ENCODE results near the gene NKD2.

The NKD2 gene

DNA sequence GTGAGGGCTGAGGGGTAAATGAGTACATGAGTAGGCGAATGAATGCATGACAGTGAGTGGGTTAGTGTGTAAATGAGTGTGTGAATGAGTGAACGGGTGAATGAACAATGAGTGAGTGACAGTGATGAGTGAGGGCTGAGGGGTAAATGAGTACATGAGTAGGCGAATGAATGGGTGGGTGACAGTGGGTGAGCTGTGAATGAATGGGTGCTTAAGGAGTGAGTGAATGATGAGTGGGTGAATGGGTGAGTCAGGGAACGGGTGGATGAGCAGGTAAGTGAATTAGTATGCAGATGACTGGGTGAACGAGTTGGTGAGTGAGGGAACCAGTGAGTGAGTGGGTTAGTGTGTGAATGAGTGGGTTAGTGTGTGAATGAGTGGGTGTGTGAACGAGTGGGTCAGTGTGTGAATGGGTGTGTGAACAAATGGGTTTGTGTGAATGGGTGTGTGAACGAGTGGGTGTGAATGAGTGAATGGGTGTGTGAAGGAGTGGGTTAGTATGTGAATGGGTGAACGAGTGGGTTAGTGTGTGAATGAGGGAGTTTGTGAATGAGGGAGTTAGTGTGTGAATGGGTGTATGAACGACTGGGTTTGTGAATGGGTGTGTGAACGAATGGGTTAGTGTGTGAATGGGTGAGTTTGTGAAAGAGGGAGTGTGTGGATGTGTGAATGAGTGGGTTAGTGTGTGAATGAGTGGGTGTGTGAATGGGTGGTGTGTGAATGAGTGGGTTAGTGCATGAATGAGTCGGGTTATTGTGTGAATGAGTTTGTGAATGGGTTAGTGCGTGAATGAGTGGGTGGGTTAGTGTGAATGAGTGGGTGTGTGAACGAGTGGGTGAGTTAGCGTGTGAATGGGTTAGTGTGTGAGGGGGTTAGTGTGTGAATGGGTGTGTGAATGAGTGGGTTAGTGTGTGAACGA lies 32.9 kb downstream of the NKD2 start:
- peak in 16 of 56 donors; percentile 5 to 78 (median 30) for DNase-seq

DNA sequence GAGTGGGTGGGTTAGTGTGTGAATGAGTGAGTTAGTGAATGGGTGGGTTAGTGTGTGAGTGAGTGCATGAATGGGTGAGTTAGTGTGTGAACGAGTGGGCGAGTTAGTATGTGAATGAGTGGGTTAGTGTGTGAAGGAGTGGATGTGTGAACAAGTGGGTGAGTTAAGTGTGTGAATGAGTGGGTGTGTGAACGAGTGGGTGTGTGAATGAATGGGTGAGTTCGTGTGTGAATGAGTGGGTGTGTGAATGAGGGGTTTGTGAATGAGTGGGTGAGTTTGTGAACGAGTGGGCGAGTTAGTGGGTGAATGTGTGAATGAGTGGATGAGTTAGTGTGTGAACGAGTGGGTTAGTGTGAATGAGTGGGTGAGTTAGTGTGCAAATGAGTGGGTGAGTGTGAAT lies 34.0 kb downstream of the NKD2 start:
- no peak for DNase-seq

DNA sequence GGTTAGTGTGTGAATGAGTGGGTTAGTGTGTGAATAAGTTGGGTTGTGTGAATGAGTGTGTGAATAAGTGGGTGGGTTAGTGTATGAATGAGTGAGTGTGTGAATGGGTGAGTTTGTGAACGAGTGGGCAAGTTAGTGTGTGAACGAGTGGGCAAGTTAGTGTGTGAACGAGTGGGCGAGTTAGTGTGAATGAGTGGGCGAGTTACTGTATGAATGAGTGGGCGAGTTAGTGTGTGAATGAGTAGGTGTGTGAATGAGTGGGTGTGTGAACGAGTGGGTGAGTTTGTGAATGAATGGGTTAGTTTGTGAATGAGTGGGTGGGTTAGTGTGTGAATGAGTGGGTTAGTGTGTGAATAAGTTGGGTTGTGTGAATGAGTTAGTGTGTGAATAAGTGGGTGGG lies 34.7 kb downstream of the NKD2 start:
- no peak for DNase-seq

DNA sequence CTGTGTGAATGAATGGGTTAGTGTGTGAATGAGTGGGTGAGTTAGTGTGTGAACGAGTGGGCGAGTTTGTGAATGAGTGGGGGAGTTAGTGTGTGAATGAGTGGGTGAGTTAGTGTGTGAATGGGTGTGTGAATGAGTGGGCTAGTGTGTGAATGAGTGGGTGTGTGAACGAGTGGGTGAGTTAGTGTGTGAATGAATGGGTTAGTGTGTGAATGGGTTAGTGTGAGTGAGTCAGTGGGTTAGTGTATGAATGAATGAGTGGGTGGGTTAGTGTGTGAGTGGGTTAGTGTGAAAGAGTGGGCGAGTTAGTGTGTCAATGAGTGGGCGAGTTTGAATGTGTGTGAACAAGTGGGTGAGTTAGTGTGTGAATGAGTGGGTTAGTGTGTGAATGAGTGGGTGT lies 35.5 kb downstream of the NKD2 start:
- peak in 1 of 56 donors; percentile 15 for DNase-seq

DNA sequence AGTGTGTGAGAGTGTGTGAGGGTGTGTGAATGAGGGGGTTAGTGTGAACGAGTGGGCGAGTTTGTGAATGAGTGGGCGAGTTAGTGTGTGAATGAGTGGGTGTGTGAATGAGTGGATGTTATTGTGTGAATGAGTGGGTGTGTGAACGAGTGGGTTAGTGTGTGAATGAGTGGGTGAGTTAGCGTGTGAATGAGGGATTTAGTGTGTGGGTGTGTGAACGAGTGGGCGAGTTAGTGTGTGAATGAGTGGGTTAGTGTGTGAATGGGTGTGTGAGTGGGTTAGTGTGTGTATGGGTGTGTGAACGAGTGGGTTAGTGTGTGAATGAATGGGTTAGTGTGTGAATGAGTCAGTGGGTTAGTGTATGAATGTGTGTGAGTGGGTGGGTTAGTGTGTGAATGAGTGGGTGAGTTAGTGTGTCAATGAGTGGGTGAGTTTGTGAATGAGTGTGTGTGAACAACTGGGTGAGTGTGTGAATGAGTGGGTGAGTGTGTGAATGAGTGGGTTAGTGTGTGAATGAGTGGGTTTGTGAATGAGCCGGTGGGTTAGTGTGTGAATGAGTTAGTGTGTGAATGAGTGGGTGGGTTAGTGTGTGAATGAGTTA lies 37.5 kb downstream of the NKD2 start:
- DNase-seq: no peak

DNA sequence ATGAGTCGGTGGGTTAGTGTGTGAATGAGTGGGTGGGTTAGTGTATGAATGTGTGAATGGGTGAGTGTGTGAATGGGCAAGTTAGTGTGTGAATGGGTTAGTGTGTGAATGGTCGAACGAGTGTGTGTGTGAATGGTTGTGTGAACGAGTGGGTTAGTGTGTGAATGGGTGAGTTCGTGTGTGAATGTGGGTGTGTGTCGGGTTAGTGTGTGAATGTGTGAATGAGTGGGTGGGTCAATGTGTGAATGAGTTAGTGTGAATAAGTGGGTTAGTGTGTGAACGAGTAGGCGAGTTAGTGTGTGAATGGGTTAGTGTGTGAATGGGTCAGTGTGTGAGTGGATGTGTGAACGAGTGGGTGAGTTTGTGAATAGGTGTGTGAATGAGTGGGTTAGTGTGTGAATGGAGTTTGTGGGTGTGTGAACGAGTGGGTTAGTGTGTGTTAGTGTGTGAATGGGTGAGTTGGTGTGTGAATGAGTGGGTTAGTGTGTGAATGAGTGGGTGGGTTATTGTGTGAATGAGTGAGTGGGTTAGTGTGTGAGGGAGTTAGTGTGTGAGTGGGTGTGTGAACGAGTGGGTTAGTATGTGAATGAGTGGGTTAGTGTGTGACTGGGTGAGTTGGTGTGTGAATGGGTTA lies 38.8 kb downstream of the NKD2 start:
- no peak for DNase-seq

DNA sequence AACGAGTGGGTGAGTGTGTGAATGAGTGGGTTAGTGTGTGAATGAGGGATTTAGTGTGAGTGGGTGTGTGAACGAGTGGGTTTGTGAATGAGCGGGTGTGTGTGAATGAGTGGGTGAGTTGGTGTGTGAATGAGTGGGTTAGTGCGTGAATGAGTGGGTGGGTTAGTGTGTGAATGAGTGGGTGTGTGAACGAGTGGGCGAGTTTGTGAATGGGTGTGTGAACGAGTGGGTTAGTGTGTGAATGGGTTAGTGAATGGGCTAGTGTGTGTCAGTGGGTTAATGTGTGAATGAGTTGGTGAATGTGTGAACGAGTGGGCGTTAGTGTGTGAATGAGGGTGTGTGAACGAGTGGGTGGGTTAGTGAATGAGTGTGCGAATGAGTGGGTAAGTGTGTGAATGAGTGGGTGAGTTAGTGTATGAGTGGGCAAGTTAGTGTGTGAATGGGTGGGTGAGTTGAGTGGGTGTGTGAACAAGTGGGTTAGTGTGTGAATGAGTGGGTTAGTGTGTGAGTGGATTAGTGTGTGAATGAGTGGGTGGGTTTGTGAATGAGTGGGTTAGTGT lies 39.6 kb downstream of the NKD2 start:
- DNase-seq: peak in 1 of 56 donors; percentile 11

DNA sequence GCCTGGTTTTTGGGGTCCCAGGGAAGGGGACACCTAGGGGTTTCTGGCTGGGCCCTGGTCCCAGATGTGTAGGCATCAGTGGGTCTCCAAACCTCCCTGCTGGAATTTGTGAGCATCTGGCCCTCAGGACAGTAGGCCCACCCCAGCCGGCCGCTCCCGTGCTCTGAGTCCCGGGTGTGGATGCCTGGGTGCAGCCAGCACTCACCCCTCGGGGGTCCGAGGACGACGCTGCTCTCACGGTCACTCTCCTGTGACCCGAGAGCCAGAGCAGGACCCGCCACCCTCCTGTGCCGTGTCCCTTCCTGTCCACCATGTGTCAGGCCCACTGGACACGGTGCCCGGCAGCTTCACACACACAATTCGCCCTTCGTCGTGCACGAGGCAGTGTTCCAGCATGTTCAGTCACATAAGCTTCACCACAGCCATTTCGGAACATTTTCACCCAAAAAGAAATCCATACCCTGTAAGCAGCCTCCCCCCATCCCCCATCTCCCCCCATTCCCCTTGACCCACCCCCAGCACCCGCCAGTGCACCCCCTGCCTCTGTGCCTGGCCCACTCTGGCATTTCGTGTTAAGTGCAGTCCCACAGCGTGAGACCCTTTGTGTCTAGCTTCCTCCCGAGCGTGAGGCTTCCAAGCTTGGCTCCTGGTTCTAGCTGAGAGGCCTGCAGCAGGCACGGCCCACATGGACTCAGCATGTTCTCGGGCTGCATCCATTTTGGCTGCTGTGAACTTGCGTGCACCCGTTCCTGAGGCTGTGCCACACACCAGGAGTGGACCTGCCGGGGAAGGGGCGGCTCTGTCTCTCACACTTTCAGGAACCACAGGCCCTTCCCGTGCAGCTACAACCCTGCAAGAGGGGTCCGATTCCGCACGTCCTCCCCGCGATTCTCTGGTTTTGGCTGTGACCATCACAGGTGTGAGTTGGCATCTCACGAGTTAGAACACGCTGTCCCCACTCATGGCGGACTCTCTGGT lies 40.5 kb downstream of the NKD2 start:
- no peak for DNase-seq

DNA sequence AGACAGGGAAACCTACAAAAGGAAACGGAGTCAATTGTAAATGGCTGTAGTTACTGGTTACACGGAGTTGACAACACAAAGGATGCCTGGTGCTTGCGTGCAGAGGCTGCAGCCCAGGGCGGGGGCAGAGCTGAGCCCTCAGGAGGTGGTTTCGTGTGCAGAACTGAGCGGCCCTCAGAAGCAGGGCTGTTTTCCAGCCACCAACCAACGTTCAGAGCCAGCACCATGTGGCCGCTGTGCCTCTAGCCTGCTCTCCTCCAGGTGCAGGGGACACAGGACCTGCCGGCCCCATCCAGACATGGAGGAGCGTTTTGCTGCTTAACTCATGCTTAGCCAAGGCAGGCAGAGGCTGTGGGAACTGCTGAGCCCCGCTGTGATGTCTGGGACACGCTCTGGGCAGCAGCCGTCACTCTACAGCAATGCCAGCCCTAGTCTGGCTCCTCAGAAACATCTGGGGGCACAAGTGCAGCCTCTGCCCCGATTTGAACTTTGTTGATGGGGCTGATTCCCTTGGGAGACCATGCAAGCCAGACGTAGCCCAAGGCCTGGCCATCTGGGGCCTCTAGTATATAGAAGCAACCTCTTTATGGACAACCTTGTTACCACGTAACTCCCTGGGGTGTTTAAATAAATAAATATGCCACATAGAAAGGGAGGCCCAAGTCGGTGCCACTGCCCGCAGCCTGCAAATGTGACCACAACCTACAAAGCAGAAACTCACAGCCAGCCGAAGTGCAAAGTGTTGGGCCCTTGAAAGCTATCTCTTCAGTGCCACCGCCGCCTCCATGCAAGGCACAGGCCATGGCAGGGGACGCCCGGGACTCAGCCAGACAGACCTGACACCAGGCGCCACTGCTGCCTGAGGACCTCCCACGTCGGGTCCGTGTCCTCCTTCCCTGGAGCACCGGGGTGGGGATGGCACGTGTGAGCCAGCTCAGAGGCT lies 42.1 kb downstream of the NKD2 start:
- DNase-seq: no peak

DNA sequence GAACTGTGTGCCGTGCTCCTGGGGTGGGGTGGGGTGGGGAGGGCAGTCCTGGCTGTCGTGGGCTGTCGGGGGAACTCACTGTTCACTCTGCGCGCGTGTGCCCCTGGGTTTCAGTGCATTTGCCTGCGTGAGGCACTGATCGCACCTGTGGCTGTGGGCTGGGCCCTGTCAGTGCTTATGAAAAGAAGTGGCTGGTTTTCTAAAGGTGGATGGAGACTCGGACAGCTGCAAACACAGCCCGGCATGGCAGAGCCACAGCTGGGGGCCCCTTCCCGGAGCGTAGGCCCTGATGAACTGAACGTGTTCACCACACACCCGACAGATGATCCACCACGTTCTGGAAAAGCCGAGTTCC lies 42.7 kb downstream of the NKD2 start:
- DNase-seq: no peak

DNA sequence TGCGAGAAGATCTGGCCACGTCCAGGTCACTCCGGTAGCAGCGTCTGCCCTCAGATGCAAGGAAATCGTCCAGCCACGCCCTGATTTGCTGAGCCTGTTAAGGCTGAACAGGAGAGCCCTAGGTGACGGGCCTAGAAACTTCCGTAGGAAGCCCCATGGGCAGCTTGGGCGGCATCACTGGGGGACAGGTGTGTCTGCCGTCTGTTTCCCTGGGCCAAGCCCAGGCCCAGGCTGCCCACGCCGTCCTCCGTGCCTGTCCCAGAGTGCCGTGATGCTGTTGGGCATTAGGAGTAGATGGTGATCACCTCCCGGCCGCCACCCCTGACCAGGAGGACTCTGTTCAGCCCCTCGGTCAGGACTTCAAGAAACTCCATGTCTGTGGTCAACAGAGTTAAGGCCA lies 43.5 kb downstream of the NKD2 start:
- no peak for DNase-seq

DNA sequence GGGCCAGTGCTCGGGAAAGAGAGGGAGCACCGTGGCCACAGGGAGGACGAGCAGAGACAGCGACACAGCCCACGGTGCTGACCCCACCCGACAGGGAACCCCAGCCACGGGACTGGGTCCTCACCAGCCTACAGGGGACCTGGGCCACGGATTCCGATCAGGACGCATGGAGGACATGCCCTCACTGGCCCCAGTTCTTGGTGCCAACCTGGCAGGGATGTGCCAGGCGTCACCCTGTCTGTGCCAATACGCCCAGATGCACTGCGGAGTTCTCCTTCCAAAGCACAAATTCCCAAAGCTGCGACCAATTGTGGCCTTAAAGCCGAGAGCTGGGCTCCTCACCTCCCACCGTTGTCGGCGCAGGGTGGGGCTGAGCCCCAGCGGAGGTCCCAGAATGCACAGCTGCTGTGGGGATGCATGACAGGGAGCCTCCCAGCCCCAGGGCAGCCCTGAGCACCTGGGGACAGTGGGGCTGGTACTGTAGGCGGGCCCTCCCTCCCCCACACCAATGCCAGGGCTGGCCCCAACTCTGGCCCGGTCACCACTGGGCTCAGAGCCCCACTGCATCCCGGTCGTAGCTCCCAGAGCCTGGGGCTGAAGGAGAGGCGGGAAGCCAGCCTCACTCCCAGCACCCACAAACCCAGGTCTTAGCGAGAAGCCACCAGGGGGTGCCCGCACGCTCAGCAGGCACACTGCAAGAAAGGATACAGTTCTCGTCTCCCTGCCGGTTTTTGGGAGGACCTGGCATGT lies 44.2 kb downstream of the NKD2 start:
- DNase-seq: no peak

DNA sequence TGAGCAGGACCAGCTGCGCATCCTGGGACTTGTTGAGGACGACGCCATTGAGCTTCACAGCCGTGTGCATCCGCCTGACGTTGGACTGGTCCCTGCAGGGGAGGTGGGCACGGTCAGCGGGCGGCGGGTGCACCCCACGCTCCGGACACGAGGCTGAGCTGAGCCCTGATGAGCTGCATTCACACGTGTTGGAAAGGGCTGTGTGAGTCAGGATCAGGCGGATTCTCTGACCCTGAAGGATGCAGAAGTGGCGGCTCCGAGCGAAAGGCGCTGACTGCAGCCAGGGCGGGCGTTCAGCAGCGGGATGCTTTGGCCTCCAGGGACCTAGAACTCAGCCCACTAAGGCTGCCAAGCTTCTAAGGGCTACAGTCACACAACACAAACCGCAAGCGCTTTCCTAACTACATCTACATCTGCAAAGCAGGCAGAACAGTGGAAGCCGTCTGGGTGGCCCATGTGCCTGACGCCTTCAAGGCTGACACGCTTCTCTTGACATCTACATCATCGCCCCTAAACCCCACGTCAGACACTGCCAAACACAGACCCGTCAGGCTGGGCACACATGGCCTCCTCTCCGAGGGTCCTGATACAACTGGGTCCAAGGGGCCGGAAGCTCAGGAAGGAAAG lies 44.9 kb downstream of the NKD2 start:
- DNase-seq: no peak

DNA sequence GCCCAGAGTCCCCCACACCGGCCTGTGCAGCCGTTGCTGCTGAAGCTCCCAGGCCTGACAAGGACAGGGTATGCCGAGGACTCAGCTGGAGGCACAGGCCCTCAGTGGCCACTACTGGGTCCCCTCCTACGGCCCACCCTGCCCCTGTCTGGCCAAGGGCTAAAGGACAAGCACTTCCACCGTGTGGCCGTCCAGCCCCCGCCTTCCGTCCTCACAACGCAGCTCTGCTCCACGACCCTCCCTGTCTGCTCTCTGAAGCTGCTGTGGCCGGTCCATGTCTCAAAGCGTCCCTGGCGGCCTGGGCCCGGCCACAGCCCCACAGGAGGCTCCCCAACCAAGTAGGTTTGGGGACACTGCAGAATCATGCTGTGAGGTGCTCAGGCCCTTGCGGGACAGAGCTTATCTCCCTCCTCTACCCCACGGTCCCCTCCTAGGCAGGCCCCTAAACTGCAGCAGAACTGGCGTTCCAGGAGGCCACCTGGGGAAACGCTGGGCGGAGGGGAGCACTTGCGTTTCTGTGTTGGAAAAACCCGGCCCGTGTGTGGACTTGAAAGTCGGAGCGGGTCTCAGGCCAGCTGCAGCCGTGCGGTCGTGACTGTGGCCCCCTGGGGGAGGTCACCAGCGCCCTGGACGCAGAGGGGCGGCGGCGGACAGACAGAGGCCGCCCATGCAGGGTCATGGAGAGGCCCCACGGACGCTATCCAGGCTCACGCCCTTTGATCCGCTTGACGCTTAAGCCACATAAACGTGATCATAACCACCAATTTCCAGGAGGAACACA lies 45.6 kb downstream of the NKD2 start:
- DNase-seq: no peak

DNA sequence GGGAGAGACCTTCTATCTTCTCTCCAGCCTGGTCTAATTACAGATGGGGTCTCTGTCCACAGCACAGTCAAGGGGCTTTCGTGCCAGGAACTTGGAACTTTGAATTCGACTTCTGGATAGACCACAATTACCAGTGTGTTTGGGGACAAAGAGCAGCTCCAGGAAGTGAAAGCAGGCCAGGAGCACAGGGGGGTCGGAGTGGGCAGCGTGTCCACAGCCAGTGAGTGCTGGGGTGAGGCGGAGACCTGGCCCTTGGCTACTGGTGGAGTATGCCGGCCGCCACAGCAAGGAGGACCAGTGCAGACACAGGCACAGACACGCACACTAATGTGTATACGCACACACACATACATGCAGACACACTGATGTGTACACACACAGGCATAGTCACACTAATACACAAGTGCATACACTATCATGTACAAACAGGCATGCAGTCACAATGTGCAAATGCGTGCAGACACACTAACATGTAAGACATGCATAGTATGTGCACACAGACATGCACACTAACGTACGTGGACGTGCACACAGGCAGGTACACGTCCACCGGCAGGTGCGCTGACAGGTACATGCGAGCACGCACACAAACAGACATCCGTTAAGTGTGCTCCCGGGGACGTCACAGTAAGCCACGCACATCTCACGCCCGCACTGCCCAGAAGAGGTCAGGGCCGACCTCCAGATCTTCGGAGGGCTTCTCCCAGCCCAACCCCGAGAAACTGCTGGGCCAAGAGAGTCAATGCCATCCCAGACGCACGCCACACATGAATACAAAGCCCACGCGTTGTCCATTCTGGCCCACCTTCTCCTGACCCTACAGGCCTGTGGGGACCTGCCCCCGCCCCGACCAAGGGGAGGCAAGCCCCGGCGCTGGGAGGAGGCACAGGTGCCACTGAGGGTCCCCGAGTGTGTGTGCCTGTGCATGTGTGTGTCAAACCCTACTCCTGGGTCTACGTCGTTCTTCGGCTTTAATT lies 46.5 kb downstream of the NKD2 start:
- no peak for DNase-seq

DNA sequence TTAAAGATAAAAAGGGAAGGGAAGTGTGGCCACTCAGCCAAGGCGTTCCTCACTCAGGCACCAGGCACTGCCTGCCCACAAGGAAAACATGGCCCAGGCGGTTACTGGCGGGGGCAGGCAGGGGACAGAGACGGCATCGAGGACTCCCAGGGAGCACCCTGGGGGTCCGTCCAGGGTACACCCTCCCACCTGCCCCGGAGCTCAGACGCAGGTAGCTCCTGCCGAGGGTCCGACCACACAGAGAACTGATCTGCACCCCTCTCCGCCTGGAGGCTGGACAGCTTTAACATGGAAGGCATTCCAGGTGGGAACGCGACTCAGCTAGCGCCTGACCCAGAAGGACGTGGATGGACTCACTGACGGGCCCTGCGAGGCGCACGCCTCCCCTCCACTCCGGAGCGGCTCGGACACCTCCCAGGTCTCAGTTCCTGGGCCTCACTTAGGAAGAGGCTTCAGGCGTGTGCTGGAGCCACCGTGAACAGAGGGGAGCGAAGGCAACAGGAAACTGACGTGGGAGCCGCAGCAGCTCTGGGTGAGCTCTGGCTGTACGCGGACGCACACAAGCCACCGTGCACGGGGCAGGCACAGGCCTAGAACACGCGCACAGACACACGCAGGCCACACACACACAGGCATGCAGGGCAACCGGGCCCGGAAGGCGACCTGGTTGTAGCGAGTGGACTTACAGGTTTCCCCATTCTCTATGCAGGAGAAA lies 47.5 kb downstream of the NKD2 start:
- no peak for DNase-seq

All from nucleus accumbens (tissue), 56 donors.